Right forelimb (tissue), 1 donor: ENCODE measurements around the gene DCDC1.
"Not testable (repeated sequence)": the region's sequence is repeated elsewhere in the genome, so short reads cannot be mapped to it uniquely, and the experiment has no call there.

Experiments used
- DNase-seq: peaks from one replicate; pipeline ENCODE4 v3.0.0-alpha.2; 2018

Gene DCDC1

GRCh38 chr11:30984827-30985226 lies 384.7 kb downstream of the DCDC1 start:
- no peak for DNase-seq

GRCh38 chr11:30984442-30984816 lies 385.1 kb downstream of the DCDC1 start:
- peak; percentile 50 for DNase-seq

- DNase-seq = no peak
Observed at GRCh38 chr11:30983776-30984441, 385.6 kb downstream of the DCDC1 start.

- no peak for DNase-seq
Observed at GRCh38 chr11:30983143-30983542, 386.4 kb downstream of the DCDC1 start.

GRCh38 chr11:30967579-30967978 lies 402.0 kb downstream of the DCDC1 start:
- no peak for DNase-seq

- DNase-seq = no peak
Observed at GRCh38 chr11:30960387-30960992, 409.0 kb downstream of the DCDC1 start.

GRCh38 chr11:30956751-30957150 lies 412.8 kb downstream of the DCDC1 start:
- no peak for DNase-seq

GRCh38 chr11:30949838-30950237 lies 419.7 kb downstream of the DCDC1 start:
- DNase-seq = no peak

GRCh38 chr11:30947715-30948114 lies 421.8 kb downstream of the DCDC1 start:
- not testable (repeated sequence) for DNase-seq

GRCh38 chr11:30938810-30939209 lies 430.7 kb downstream of the DCDC1 start:
- no peak for DNase-seq

GRCh38 chr11:30938171-30938570 lies 431.4 kb downstream of the DCDC1 start:
- DNase-seq = no peak

- DNase-seq = no peak
Observed at GRCh38 chr11:30936491-30936890, 433.0 kb downstream of the DCDC1 start.

- no peak for DNase-seq
Observed at GRCh38 chr11:30935861-30936260, 433.7 kb downstream of the DCDC1 start.

GRCh38 chr11:30926130-30926529 lies 443.4 kb downstream of the DCDC1 start:
- DNase-seq = no peak

GRCh38 chr11:30921811-30922210 lies 447.7 kb downstream of the DCDC1 start:
- DNase-seq = no peak

- DNase-seq = no peak
Observed at GRCh38 chr11:30919389-30920152, 450.0 kb downstream of the DCDC1 start.

- no peak for DNase-seq
Observed at GRCh38 chr11:30917859-30918478, 451.6 kb downstream of the DCDC1 start.

- no peak for DNase-seq
Observed at GRCh38 chr11:30917266-30917665, 452.3 kb downstream of the DCDC1 start.

- DNase-seq = no peak
Observed at GRCh38 chr11:30916764-30917163, 452.8 kb downstream of the DCDC1 start.

- DNase-seq = peak; percentile 82
Observed at GRCh38 chr11:30914143-30914762, 455.3 kb downstream of the DCDC1 start.

- no peak for DNase-seq
Observed at GRCh38 chr11:30911247-30911646, 458.3 kb downstream of the DCDC1 start.

- no peak for DNase-seq
Observed at GRCh38 chr11:30908857-30909256, 460.7 kb downstream of the DCDC1 start.

- no peak for DNase-seq
Observed at GRCh38 chr11:30908272-30908671, 461.3 kb downstream of the DCDC1 start.
